ENCODE data around the gene WDR81. TPM values are rescaled to one million over a fixed set of nuclear protein-coding genes. Genes with fewer than 3 reads are reported as not detected.
"Not testable (repeated sequence)": the region's sequence is repeated elsewhere in the genome, so short reads cannot be mapped to it uniquely, and the experiment has no call there.

Gene WDR81
- total RNA-seq, 2 donors from 2014 or later, result 32.7 to 41.8 TPM

DNA sequence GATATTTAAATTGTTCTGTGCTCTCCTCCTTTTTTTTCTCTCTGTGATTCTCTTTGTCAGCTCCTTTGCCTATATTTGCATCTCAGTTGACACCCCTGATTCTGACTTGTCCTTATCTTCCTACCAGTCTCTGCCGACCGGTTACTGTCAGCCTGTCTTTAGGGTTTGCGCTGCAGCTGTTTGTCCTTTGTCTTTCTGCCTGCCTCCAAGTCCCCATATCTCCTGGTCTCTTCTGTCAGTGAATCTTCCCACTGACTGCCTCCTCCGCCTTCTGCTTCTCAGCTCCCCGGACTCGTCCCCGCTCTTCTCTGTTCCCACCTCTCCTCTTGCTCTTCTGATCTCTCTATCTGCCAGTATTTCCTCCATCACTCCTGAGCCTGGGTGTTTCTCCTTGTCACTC lies 19.5 kb upstream of the WDR81 start:
- H3K4me1 ChIP-seq (ENCODE audit: control insufficient read depth in 1 of 2, low read depth in 2 of 2), result peaks cover 0 to 5% of the 10 kb centered on the region in 2 donors
- no peaks in the 10 kb centered on the region for H3K36me3 ChIP-seq
- H3K4me3 ChIP-seq, result no peak overlapping the region
- no peak for ATAC-seq (ENCODE audit: insufficient number of reproducible peaks, low FRiP score, low read depth)
- H3K9me3 ChIP-seq, result no peaks in the 10 kb centered on the region
- H3K27me3 ChIP-seq (replicated peaks; ENCODE audit: insufficient read depth), result no peaks in the 10 kb centered on the region
- no peak for DNase-seq (ENCODE audit: low spot score)
- TF ChIP-seq, protein P1, sequence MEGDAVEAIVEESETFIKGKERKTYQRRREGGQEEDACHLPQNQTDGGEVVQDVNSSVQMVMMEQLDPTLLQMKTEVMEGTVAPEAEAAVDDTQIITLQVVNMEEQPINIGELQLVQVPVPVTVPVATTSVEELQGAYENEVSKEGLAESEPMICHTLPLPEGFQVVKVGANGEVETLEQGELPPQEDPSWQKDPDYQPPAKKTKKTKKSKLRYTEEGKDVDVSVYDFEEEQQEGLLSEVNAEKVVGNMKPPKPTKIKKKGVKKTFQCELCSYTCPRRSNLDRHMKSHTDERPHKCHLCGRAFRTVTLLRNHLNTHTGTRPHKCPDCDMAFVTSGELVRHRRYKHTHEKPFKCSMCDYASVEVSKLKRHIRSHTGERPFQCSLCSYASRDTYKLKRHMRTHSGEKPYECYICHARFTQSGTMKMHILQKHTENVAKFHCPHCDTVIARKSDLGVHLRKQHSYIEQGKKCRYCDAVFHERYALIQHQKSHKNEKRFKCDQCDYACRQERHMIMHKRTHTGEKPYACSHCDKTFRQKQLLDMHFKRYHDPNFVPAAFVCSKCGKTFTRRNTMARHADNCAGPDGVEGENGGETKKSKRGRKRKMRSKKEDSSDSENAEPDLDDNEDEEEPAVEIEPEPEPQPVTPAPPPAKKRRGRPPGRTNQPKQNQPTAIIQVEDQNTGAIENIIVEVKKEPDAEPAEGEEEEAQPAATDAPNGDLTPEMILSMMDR (IDR thresholded peaks at IDR 0.05), result no peak
- no peak overlapping the region for H3K27ac ChIP-seq

GRCh38 chr17:1707107-1707506 lies 17.4 kb upstream of the WDR81 start:
- no peak for DNase-seq (ENCODE audit: low spot score)
- no peak for ATAC-seq (ENCODE audit: insufficient number of reproducible peaks, low FRiP score, low read depth)
- Histone ChIP-seq H3K27me3 (replicated peaks; ENCODE audit: insufficient read depth) (no peaks in the 10 kb centered on the region), H3K9me3 (no peaks in the 10 kb centered on the region), H3K4me1 (ENCODE audit: control insufficient read depth in 1 of 2, low read depth in 2 of 2) (peaks cover 11 to 12% of the 10 kb centered on the region in 2 donors), H3K4me3 (no peak overlapping the region), H3K27ac (no peak overlapping the region), H3K36me3 (peaks cover under 1% of the 10 kb centered on the region)
- TF ChIP-seq, protein P1 (IDR thresholded peaks at IDR 0.05), result no peak

GRCh38 chr17:1708791-1709346 lies 15.6 kb upstream of the WDR81 start:
- H3K4me3 ChIP-seq; H3K27ac ChIP-seq; H3K27me3 ChIP-seq (replicated peaks; ENCODE audit: insufficient read depth); DNase-seq (ENCODE audit: low spot score); ATAC-seq (ENCODE audit: insufficient number of reproducible peaks, low FRiP score, low read depth); H3K9me3 ChIP-seq: not testable (repeated sequence)
- Histone ChIP-seq H3K4me1 (ENCODE audit: control insufficient read depth in 1 of 2, low read depth in 2 of 2) (peaks cover 25 to 29% of the 10 kb centered on the region in 2 donors), H3K36me3 (peaks cover 17% of the 10 kb centered on the region)

GRCh38 chr17:1709403-1709951 lies 15.0 kb upstream of the WDR81 start:
- Histone ChIP-seq H3K27me3 (replicated peaks; ENCODE audit: insufficient read depth) (no peaks in the 10 kb centered on the region), H3K9me3 (no peaks in the 10 kb centered on the region), H3K4me1 (ENCODE audit: control insufficient read depth in 1 of 2, low read depth in 2 of 2) (peaks cover 29 to 35% of the 10 kb centered on the region in 2 donors), H3K4me3 (peak overlapping the region; percentile 91), H3K27ac (peak overlapping the region in 1 of 2 donors; percentile 54), H3K36me3 (peaks cover 17% of the 10 kb centered on the region)
- TF ChIP-seq, protein P1 (IDR thresholded peaks at IDR 0.05), result no peak
- ATAC-seq (ENCODE audit: insufficient number of reproducible peaks, low FRiP score, low read depth) (no peak), DNase-seq (ENCODE audit: low spot score) (no peak)

- Histone ChIP-seq H3K27ac (peak within 1 kb of the TSS; percentile 43 to 54), H3K27me3 (replicated peaks; ENCODE audit: insufficient read depth) (no peaks in the 10 kb centered on the region), H3K9me3 (no peaks in the 10 kb centered on the region), H3K36me3 (peaks cover 17% of the 10 kb centered on the region), H3K4me3 (peak within 1 kb of the TSS; percentile 91), H3K4me1 (ENCODE audit: control insufficient read depth in 1 of 2, low read depth in 2 of 2) (peaks cover 29 to 35% of the 10 kb centered on the region in 2 donors)
- TF ChIP-seq, protein P1 (IDR thresholded peaks at IDR 0.05), result no peak
- ATAC-seq (ENCODE audit: insufficient number of reproducible peaks, low FRiP score, low read depth) (no peak), DNase-seq (ENCODE audit: low spot score) (no peak)
Measured at GRCh38 chr17:1709971-1710806, 14.3 kb upstream of the WDR81 start, which contains the start of gene TLCD2. Gene TLCD2 (minus strand): TSS chr17:1710377. CDS start chr17:1710242, 135 bp downstream.
